ENCODE data around the gene SUCNR1. TPM values are rescaled to one million over a fixed set of nuclear protein-coding genes. Genes with fewer than 3 reads are reported as not detected.
A peak's percentile ranks its signal among the peaks of the same experiment; 100 is the strongest.
"Not testable (repeated sequence)": the region's sequence is repeated elsewhere in the genome, so short reads cannot be mapped to it uniquely, and the experiment has no call there.

Gene SUCNR1
- total RNA-seq, 4 donors from 2014 or later: 0.60 to 0.87 (median 0.84) TPM; not detected in 1

DNA sequence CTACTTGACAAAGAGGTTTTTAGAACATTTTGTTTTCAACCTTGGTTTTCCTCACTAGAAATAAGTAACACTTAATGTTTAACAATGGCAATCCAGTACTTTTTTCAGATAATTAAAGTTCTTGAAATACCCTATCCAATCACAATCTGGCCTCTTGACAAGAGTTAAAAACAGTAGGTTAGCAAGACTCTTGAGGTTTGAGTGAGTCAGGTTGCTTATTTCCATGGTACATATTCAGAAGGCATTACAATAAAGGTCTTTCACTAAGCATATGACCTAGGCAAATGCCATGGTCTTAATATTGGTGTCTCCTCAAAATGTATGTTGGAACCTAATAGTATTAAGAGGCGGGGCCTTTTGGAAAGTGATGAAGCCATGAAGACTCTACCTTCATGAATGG is 5.6 kb downstream of the SUCNR1 start:
- DNase-seq (ENCODE audit: low spot score in 2 of 2): no peak
- 43 to 50% methylated on average over 1 of the region's 1 CpG for WGBS, 2 donors
- Histone ChIP-seq H3K27me3 (no peaks in the 10 kb centered on the region), H3K27ac (no peak overlapping the region), H3K36me3 (no peaks in the 10 kb centered on the region), H3K4me3 (no peak overlapping the region), H3K4me1 (peaks cover 0 to 5% (median 0%) of the 10 kb centered on the region in 4 donors), H3K9me3 (no peaks in the 10 kb centered on the region)
- TF ChIP-seq POLR2A (IDR thresholded peaks at IDR 0.05) (no peak), EP300 (IDR thresholded peaks at IDR 0.05) (no peak)
- TF ChIP-seq, protein P1, sequence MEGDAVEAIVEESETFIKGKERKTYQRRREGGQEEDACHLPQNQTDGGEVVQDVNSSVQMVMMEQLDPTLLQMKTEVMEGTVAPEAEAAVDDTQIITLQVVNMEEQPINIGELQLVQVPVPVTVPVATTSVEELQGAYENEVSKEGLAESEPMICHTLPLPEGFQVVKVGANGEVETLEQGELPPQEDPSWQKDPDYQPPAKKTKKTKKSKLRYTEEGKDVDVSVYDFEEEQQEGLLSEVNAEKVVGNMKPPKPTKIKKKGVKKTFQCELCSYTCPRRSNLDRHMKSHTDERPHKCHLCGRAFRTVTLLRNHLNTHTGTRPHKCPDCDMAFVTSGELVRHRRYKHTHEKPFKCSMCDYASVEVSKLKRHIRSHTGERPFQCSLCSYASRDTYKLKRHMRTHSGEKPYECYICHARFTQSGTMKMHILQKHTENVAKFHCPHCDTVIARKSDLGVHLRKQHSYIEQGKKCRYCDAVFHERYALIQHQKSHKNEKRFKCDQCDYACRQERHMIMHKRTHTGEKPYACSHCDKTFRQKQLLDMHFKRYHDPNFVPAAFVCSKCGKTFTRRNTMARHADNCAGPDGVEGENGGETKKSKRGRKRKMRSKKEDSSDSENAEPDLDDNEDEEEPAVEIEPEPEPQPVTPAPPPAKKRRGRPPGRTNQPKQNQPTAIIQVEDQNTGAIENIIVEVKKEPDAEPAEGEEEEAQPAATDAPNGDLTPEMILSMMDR (IDR thresholded peaks at IDR 0.05): no peak

DNA sequence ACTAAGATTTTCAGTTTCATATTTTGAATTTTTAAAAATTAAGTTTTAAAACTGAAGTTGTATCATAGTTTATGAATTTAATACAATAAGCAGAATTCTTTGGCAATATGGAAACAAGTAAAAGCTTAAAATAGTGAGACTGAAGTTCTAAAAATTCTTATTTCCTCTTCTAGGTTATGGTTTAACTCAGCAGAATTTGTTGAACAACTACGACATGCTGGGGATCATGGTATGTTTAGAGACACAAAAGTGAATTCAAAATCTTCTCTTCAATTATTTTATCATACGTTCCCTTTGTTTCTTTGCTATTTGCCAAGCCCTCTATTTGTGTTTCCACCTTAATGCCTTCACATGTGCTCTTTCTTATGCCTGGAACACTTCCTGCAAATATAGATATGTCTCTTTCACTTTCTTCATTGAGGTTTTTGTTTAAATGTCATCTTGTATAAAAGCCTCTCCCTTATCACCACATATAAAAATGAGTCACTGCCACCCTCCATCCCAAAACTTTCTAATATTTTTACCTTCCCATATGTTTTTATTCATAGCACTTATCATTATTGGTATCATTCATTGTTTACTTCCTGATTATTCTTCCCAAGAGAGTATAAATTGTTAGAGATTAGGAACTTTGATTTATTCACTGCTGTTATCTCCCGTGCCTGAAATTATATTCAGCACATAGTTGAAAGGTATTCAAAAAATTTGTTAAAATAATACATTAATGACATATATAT is 6.4 kb downstream of the SUCNR1 start:
- H3K27me3 ChIP-seq: no peaks in the 10 kb centered on the region
- peak overlapping the region in 1 of 4 donors; percentile 15 for H3K27ac ChIP-seq
- WGBS, 2 donors: 56 to 65% methylated on average over 3 of the region's 3 CpGs
- no peak for DNase-seq (ENCODE audit: low spot score in 2 of 2)
- H3K4me1 ChIP-seq: peaks cover 0 to 5% (median 0%) of the 10 kb centered on the region in 4 donors
- H3K36me3 ChIP-seq: no peaks in the 10 kb centered on the region
- H3K4me3 ChIP-seq: no peak overlapping the region
- peaks cover 0 to 5% (median 0%) of the 10 kb centered on the region in 4 donors for H3K9me3 ChIP-seq
- TF ChIP-seq EP300 (IDR thresholded peaks at IDR 0.05): no peak
- TF ChIP-seq POLR2A (IDR thresholded peaks at IDR 0.05): no peak
- TF ChIP-seq, protein P1 (IDR thresholded peaks at IDR 0.05): no peak

DNA sequence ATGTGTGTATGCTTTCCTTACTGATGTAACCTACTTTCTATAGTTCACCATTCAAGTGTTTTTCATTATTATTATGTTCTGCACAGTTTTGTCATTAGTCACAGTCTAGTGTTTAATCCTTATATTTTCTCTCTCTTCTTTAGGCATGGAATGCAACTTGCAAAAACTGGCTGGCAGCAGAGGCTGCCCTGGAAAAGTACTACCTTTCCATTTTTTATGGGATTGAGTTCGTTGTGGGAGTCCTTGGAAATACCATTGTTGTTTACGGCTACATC is 6.9 kb downstream of the SUCNR1 start:
- H3K36me3 ChIP-seq: no peaks in the 10 kb centered on the region
- TF ChIP-seq, protein P1 (IDR thresholded peaks at IDR 0.05): no peak
- TF ChIP-seq POLR2A (IDR thresholded peaks at IDR 0.05) (no peak), EP300 (IDR thresholded peaks at IDR 0.05) (no peak)
- H3K4me1 ChIP-seq: peaks cover 0 to 5% (median 0%) of the 10 kb centered on the region in 4 donors
- no peak for DNase-seq (ENCODE audit: low spot score in 2 of 2)
- no peak overlapping the region for H3K4me3 ChIP-seq
- WGBS, 2 donors: 89% methylated on average over 2 of the region's 2 CpGs
- no peaks in the 10 kb centered on the region for H3K27me3 ChIP-seq
- H3K27ac ChIP-seq: no peak overlapping the region
- peaks cover 0 to 5% (median 0%) of the 10 kb centered on the region in 4 donors for H3K9me3 ChIP-seq

DNA sequence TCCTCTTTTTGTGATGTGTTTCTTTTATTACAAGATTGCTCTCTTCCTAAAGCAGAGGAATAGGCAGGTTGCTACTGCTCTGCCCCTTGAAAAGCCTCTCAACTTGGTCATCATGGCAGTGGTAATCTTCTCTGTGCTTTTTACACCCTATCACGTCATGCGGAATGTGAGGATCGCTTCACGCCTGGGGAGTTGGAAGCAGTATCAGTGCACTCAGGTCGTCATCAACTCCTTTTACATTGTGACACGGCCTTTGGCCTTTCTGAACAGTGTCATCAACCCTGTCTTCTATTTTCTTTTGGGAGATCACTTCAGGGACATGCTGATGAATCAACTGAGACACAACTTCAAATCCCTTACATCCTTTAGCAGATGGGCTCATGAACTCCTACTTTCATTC is 7.7 kb downstream of the SUCNR1 start:
- Histone ChIP-seq H3K4me3 (no peak overlapping the region), H3K27me3 (no peaks in the 10 kb centered on the region), H3K27ac (no peak overlapping the region), H3K36me3 (no peaks in the 10 kb centered on the region), H3K9me3 (peaks cover 0 to 5% (median 0%) of the 10 kb centered on the region in 4 donors), H3K4me1 (peaks cover 0 to 5% (median 0%) of the 10 kb centered on the region in 4 donors)
- no peak for TF ChIP-seq POLR2A (IDR thresholded peaks at IDR 0.05)
- WGBS, 2 donors: 84 to 88% methylated on average over 6 of the region's 6 CpGs
- no peak for DNase-seq (ENCODE audit: low spot score in 2 of 2)

DNA sequence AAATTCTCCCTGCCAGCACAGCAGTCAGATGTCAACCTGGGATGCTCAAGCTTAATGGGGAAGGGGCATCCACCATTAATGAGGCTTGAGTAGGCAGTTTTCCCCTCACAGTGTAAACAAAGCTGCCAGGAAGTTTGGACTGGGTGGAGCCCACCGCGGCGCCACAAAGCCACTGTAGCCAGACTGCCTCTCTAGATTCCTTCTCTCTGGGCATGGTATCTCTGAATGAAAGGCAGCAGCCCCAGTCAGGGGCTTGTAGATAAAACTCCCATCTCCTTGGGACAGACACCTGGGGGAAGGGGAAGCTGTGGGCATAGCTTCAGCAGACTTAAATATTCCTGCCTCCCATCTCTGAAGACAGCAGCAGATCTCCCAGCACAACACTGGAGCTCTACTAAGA is 12.0 kb downstream of the SUCNR1 start:
- not testable (repeated sequence) for DNase-seq (ENCODE audit: low spot score in 2 of 2); H3K27ac ChIP-seq; H3K36me3 ChIP-seq; H3K4me3 ChIP-seq; H3K9me3 ChIP-seq; H3K4me1 ChIP-seq; H3K27me3 ChIP-seq
- 96% methylated on average over 3 of the region's 3 CpGs; no CpG with 5 or more reads in 1 of the 2 donors for WGBS, 2 donors

DNA sequence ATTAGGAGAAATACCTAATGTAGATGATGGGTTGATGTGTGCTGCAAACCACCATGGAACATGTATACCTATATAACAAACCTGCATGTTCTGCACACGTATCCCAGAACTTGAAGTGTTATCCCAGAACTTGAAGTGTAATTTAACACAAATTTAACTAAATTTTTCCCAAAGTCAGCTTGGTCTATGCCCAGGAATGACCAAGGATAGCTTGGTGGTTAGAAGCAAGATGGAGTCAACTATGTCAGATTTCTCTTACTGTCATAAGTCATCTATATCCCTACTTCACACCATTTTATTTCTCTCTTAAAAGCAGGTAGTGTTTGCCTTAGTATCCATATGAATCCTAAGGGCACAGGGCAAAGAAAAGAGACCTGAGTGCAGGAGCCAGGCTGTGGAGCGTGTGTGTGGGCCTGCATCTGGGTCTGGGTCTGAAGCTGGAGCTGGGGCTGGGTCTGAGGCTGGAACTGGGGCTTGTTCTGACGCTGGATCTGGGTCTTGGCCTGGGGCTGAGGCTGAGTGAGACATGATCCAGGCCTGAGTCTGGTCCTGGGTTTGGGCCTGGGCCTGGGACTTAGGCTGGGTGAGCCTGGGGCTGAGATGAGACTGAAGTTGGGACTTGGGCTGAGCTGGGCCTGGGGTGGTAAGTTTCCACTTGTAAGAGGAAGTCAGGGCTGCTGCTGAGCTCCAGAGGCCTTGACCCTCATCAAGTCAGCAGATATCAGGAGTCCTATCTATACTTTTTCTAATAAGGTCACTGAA is 14.2 kb downstream of the SUCNR1 start:
- H3K9me3 ChIP-seq; H3K27me3 ChIP-seq; DNase-seq (ENCODE audit: low spot score in 2 of 2); H3K4me3 ChIP-seq; H3K27ac ChIP-seq; H3K36me3 ChIP-seq; H3K4me1 ChIP-seq: not testable (repeated sequence)
- 95 to 100% methylated on average over 1 of the region's 3 CpGs for WGBS, 2 donors
